SIG-M5 treated with dmso at 0.1 percent for 504 hours (cell line): Measurements from ENCODE around the gene SDK1.
A peak's percentile ranks its signal among the peaks of the same experiment; 100 is the strongest.

ENCODE experiments used
- DNase-seq: peaks from one replicate; lab custom pipeline; 2025; ENCODE audit not compliant: unreplicated experiment; lab: John Stamatoyannopoulos, UW

Gene SDK1

DNA sequence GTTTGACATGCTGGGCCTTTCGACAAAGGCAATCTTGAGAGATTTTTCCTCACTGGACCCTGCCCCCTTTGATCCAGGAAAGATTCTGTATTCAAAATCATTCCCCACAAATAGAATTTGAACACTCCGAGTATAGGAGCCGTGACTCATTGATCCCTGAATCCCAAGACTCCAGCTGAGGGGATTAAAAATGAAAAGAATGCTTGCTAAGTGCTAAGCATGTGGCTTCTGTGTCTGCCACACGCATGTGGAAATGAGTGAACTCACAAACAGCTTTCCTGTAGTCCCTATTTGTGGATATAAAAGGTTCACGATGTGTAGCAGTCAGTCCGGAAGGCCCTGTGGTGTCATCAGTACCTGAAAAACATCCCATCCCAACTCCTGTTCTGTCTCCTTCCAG lies 674.3 kb downstream of the SDK1 start:
- no peak for DNase-seq

DNA sequence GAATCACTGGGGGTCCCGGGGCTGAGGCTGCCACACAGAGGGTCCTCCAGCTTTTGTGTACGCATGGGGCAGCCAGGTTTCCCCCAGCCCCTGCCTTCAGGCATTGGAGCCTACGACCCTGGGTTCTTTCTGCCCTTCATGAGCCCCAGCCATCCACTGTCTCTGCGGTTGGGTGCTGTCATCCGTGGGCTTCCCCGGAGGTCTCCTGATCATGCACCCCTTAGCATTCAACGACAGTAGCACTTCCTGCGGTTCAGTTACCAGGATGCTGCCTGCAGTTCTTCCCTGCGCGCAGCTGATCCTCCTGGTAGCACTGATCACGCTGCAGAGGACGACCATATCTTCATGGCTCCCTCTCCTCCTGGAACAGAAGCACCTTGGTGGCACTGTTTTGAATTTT lies 676.3 kb downstream of the SDK1 start:
- DNase-seq, result no peak

DNA sequence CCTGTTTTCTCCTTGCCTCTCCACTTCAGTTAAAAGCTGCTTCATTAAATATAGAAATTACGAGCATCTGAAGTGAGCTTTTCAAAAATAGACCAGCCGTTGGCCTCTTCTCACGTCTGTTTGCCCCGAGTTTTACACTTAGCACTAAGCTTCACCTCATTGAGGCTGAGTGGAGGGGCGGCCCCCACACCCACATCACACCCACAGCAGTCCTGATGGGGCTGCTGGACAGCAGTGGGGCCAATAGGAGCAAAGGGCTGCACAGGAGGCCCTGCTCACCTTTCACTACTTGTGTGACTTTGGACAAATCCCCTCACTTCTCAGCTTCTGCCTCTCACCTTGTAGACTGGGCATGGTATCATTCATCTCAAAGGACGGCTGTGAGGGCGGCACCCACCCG lies 677.8 kb downstream of the SDK1 start:
- DNase-seq, result no peak

DNA sequence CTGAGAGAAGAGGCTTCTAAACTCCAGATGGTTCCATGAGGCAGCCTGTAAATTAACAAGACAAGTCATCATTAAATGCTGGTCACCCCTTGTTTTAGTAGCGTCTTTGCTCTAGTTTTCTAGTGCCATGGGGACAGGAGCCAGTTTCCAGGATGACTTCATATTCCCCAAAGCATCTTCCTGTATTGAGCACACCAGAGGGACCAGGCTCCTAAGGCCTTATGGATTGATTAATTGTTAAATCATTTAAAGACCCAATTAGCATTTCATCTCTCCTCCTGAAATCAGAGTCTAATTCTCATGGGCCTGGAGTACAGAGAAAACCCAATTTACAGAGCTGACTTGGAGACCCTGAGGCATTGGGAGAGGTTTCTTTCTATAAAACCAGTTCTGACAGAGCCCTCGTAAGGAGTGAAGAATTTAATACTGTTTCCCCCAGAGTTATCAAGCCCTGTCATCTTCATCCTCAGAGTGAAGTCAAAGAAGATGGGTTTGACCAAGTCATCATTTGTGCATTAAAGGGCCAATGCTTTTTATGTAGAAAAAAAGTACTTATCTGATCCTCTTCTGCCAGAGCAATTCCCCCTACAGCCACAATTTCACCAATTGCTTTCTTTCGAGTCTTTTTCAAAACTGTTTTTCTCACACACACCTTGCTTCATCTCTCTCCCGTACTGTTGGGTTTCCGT lies 678.7 kb downstream of the SDK1 start:
- DNase-seq, result no peak

DNA sequence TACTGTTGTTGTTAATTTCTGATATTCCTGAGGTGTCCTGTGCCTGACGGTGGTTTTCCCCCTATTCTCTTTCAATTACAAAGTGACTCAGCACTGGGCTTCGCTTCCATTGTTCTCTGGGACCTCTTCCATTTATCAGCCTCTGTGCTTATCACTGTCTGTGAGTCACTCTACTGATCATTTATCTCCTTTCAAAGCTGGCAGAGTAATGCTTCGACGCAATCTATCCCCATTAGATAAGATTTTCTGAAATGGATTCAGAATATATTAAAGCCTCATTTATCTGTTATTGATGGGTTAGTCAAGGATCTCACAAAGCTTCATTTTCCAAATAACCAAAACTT lies 679.2 kb downstream of the SDK1 start:
- no peak for DNase-seq

DNA sequence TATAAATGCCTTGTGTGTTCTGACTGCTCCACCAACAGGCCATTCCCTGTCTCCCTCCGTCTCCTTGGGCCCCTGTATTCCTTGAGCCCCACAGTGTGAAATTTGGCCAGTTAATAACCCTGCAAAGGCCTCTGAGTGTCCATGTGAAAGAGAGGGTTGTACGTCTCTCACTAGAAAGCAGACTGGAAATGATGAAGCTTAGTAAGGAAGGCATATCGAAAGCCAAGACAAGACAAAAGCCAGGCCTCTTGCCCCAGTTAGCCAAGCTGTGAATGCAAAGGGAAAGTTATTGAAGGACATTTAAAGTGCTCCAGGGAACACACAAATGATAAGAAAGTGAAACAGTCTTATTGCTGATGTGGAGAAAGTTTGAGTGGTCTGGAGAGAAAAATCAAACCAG lies 680.2 kb downstream of the SDK1 start:
- DNase-seq, result no peak

DNA sequence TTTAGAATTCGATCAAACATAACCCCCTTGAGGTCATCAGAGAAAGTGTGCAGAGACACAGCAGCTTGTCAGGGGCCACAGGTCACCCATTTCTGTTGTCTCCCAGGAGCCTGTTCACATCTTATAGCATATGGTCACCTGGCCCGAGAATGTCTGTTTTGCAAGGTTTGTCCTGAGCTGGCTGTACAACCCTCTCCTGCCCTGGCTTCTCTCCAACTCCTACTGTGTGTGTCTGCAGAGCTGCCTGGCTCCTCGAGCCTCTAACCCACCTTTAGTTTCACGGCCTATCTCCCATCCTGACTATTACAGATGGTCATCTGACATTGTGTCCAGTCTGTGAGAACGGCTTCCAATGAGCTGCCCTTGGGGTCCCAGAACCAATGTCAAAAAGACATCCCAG lies 683.4 kb downstream of the SDK1 start:
- DNase-seq, result no peak

DNA sequence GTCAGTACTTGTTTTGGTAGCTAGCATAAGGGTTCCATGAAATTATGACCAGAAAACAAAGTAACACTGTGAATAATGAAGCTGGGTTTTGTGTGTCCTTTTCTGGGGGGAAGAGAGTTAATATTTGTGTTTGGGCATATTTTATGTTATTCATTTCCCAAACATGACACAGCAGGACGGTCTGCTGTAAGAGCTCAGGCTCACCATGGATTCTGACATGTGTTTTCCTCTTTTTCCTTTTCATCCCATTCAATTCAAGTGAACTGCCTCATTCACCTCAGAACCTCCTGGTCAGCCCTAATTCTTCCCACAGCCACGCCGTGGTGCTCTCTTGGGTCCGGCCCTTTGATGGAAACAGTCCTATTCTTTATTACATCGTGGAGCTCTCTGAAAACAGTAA lies 685.9 kb downstream of the SDK1 start:
- no peak for DNase-seq

DNA sequence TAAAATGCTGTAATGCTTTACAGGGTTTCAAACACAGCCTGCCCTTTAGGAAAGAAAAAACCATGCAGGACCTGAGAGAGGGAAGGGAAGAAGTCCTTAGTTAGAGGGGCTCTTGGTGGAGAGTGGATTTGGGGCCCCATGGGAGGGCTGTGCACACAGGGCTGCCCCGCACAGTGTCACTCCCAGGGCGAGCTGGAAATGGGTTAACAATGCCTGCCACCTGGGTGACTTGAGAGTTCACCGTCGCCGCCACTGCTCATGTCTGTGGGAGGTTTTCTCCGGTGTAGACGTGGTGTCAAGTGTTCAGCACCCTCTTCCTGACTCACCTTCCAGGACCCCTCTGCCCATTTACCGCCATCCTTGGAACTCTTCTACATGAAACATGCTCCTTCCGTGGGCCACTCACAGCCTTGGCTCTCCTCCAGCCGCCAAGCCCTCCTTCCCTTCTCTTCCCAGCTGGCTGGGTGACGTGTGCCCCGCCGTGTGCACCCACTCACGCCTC lies 686.4 kb downstream of the SDK1 start:
- no peak for DNase-seq

DNA sequence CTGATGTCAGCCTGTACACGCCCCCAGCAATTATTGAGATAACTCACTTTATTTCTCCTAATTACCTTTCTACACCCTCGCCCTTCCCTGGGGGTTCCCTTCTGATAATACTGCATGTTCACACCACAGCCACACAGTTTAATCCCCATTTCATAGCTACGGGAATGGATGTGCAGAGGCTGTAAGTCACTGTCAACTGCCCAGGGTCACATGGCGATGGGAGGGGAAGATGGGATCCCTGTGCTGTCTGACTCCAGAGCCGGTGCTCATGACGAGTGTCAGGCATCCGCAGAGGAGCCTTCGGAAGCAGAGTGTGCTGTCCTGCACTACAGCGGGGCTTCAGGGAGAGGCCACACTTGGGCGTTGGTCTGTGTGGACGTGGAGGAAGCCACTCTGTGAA lies 688.7 kb downstream of the SDK1 start:
- DNase-seq, result no peak

DNA sequence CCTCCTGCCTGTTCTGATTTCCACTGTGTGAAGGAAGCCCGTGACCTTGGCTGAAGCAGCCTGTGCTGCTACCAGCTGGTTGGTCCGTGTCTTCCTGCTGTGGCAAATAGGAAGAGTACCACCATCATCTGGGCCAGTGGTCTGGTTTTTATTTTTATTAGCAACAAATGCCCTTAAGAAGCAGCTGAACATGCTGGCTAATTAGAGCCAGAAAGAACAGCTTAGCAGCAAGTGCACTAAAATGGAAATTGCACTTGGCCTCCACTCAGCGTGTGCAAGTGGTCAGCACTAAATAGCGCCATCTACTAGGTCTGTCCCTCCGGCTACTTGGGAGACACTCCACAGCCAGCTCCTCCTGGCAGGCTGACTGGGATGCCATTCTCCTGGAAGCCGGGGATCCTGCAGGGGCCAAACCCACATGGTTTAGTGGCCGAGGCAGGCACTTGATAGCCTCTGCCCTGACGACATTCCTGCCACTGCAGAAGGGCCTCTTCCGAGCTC lies 690.7 kb downstream of the SDK1 start:
- no peak for DNase-seq

DNA sequence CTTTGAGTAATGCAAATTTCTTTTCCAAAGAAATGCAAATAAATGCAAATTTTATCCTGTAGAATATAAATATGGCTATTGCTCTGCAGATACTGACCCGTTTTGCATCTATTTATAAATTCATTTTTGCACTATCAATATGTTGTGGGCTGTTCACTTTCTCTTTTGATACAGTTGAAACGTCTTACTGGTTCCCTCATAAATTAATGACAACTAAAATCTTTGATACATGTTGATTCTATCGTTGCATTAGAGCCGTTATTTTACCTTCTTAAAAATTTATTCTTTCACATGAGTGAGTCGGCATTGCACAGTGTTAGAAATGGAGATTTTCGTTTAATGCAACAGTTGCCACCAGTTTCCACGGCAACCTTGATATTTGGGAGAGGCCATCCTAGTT lies 691.8 kb downstream of the SDK1 start:
- no peak for DNase-seq

DNA sequence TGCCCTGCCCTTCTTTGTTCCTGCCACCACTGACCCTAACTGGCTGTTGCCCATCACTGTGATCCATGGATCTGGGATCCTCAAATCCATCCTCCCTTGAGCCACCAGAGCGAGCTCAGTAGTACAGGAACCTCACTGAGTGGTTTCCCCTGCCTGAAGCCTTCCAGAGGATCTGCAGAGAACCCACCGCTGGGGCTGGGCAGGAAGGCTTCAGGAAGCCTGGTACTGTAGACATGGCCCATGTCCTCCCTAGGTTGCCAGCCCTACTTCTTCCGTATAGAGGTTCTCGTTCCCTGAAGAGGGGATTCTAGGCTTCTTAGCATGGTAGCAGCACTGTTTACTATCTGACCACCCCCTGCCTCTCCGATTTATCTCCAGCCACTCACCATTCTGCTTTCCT lies 693.7 kb downstream of the SDK1 start:
- DNase-seq, result no peak

DNA sequence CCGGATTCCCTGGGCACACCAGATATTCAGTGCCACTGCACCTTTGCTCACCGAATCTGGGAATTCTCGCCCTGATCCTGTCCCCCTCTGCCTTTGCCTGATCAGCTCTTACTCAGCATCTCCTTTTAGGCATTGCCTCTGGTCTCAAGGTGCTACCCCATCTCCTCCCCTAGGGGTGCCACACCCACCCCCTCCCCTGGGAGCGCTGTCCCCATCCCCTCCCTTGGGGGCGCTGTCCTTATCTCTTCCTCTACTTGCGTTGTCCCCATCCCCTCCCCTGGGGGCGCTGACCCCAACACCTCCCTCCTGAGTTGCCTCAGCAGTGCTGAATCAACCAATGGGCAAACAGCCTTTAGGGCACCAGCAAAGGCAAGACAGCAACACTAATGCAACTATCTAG lies 694.1 kb downstream of the SDK1 start:
- DNase-seq, result no peak

DNA sequence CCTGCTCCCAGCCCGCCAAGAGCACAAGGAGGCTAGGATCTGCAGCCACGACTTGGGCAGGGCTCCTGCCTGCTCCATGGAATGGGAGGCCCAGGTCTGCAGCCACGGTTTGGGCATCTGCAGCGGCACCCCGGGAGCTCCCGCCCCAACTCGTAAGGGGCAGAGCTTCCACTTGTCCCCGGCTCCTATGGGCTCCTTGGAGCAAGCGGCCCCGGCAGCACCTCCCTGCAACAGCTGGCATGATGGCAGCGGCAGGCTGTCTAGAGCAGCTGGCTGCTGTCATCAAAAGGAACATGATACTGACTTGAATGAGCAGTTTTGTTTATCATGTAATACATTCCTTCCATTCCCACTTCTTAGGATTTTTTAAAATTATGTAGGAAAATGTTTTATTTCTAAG lies 697.0 kb downstream of the SDK1 start:
- DNase-seq, result no peak

DNA sequence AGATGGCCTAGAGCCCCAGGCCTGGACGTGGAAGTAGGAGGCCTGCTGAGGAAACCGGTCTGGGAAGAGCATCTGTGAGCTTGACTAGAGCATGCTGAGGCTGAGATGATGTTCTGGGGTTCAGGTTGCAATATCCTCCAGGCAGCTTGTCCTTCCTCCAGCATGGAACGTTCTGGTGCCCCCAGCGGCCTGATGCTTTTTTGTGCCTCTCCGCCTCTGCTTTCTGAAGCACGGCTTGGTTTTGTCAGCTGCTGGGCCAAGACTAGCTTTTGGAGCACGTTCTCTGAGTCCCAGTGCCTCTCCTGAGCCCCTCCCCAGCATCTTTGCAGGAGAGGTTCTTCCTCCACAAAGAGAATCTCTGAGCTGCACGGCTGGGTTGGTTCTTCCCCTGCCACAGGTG lies 699.1 kb downstream of the SDK1 start:
- DNase-seq, result no peak

DNA sequence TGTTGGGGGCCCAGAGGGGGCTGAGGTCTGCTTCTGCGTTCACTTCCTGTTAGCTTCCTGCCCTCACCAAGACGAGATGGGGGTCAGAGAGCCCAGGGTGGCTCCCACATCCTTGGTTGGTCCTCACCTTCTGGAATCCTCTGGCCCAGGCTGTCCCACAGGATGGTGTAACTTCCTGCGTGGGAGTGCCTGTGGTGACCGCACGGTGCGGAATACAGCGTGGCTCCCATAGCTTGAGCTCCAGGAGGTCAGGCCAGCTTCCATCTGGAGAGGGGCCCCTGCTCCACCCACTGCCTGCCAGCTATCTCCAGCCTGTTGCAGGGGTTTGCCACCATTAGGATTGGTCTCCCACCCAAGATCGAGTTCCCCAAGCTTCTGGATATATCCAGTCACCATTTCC lies 699.9 kb downstream of the SDK1 start:
- DNase-seq, result no peak

DNA sequence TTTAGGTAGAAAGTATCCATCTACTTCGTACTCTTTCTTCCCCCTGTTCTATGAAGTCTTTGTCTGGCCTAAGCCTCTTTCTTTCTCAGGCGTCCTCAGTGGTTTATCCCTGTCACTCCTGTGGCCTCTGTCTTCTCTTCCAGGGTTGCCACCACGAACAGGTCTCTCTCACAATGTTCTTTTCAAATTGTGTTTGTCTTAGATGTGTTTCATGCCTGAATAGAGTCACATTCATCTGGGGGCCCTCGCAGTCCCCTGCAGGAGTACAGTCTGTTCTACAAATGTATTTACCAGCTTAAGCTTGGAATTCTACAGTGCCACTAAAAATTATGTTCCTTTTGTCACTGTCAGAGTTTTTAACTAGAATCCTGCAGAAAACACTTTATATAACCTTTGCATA lies 700.7 kb downstream of the SDK1 start:
- no peak for DNase-seq

DNA sequence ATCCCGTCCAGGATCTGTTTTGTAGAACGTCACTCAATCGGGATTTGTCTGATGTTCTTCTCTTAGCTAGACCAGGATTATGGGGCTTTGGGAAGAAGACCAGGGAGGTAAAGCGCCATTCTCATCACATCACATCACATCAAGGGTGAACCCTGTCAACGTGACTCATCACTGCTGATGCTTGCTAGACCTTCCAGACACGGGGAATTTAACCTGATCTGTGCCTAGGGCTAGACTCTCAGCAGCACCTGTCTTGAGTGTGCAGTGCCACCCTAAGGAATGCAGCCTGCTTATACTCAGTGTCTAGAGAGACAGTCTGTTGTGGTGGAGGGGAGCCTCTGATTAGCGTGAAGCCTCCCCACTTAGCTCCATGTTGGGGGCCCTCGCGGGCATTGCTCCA lies 702.5 kb downstream of the SDK1 start:
- no peak for DNase-seq

DNA sequence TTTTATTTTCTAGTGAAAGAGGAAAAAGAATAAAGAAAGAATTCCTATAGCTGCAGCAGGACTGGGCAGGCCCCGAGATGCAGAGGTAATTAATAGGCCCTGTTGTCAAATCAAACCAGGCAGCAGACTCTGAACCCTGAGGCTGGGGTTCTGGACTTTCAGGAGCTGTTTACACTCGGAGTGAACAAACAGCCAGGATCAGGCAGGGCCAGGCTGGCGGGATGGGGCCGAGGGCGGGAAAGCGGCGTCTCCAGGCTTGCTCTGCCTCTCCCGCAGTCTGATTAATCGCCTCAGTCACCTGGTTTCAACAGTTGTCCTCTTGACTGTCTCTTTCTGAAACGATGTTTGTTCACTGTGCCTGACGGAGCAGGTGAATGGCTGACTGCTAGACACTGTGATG lies 705.6 kb downstream of the SDK1 start:
- DNase-seq, result peak; percentile 3

DNA sequence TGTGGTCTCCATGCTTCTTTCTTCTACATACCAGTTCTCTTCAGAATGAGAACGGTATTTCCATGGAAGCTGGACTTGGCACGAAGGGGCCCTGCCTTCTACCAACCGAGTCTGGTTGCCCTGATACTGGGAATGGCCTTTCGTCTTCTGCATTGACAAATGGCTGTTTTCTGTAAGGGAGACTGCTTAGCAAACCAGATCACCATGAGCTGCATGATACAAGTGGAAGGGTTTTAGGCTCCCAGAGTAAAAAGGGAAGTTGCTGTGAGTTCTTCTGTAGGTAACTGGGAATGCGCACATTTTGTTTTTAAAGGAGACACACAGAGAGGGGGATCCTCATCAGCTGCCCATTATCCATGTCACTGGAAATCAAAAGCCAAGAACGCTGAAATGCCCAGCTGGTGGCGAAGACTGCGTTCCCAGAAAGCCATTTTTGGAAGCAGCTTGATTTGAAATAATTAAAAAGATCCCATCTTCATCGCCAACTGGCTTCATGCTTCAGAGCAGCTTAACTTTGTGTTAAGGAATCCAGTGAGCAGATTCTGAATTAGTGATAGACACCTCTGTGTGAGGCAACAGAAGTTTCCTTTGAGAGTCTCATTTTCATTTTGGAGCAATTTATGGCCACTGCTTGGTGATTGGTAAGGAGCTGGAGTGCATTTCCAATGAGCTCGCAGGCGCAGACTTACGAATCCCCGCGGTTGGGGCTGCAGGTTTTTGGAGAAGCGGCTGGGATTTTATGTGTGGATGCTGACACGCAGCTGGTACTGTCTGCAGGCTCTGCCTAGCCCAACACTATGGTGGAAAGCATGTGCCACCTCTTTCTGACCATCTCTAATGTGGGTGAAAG lies 708.4 kb downstream of the SDK1 start:
- DNase-seq, result no peak

DNA sequence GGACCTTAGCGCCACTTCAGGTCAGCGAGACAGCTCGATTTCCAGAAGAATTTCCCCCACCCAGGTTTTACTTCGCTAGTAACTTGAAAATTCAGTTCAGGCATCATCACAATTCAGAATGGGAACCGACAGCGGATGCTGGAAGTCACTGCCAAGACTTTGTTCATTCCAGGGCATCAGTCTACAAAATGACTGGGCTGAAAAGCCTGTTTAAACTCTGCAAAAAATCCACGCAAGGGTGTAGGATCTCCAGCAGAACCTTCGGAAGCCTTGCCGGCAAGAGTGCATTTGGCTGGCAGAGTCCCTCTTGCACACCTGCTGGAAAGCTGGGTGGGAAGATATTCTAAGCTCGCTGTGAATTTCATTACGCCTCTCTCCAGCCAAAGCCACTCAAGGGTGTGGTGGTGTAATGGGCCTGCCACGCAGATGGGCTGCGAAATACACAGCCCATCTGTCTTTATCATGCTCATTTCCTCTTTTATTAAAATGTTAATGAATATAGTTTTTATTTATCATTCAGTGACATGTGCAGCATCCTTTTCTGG lies 709.1 kb downstream of the SDK1 start:
- DNase-seq, result no peak
